Cerebellar nuclear complex (tissue), 1 donor: ENCODE measurements around the gene AXIN1.
"Not testable (repeated sequence)": the region's sequence is repeated elsewhere in the genome, so short reads cannot be mapped to it uniquely, and the experiment has no call there.

Experiments used
- DNase-seq, 2 experiments: peaks; one replicate each; lab custom pipeline; 2025; lab: John Stamatoyannopoulos, UW

AXIN1 gene

GRCh38 chr16:333406-334094 is 19.0 kb downstream of the AXIN1 start:
- DNase-seq: no peak

GRCh38 chr16:331181-331814 is 21.2 kb downstream of the AXIN1 start:
- not testable (repeated sequence) for DNase-seq

- DNase-seq: no peak
These were observed 21.8 kb downstream of the AXIN1 start for GRCh38 chr16:330741-331140.

GRCh38 chr16:325375-326145 is 27.0 kb downstream of the AXIN1 start:
- DNase-seq: no peak

GRCh38 chr16:324451-325334 is 27.8 kb downstream of the AXIN1 start:
- no peak for DNase-seq

GRCh38 chr16:324201-324450 is 28.4 kb downstream of the AXIN1 start:
- no peak for DNase-seq

- DNase-seq: no peak
These were observed 29.9 kb downstream of the AXIN1 start for GRCh38 chr16:322476-323143.

- DNase-seq: no peak
These were observed 31.0 kb downstream of the AXIN1 start for GRCh38 chr16:321532-321931.

GRCh38 chr16:320206-320605 is 32.3 kb downstream of the AXIN1 start:
- no peak for DNase-seq

GRCh38 chr16:318628-319027 is 33.9 kb downstream of the AXIN1 start:
- DNase-seq: no peak

- no peak for DNase-seq
These were observed 34.9 kb downstream of the AXIN1 start for GRCh38 chr16:317583-317982.

- no peak for DNase-seq
These were observed 35.6 kb downstream of the AXIN1 start for GRCh38 chr16:316741-317464.

- DNase-seq: no peak
These were observed 37.7 kb downstream of the AXIN1 start for GRCh38 chr16:314795-315299.

- no peak for DNase-seq
These were observed 38.2 kb downstream of the AXIN1 start for GRCh38 chr16:314351-314750.

GRCh38 chr16:311725-312124 is 40.8 kb downstream of the AXIN1 start:
- DNase-seq: no peak

- DNase-seq: no peak
These were observed 43.0 kb downstream of the AXIN1 start for GRCh38 chr16:309476-309875.

- no peak for DNase-seq
These were observed 44.7 kb downstream of the AXIN1 start for GRCh38 chr16:307691-308312.

- no peak for DNase-seq
These were observed 45.6 kb downstream of the AXIN1 start for GRCh38 chr16:306911-307370.

GRCh38 chr16:305916-306626 is 46.5 kb downstream of the AXIN1 start:
- DNase-seq: no peak
